ENCODE data around the gene CD44.

Gene CD44

DNA sequence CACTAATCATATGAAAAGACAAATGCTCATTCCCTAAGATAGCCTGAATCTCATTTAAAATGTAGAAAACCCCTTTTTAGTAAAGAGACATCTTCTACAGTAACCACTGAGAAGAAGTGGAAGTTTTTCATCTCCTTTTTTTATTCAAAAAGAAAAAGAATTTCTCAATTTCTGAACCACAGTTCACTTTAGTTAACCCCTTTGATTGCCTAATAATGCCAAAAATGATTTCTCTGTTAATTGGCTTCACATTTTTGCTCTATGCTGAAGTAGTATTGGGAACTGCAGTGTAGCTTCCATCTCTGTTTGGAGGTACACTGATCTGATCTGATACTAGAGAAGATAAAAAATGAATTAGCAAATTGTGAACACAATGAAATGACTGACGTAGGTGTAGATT is 58.3 kb downstream of the CD44 start:
- Histone ChIP-seq H3K27ac (no peak overlapping the region), H3K36me3 (ENCODE audit: insufficient read depth) (no peaks in the 10 kb centered on the region), H2AFZ (ENCODE audit: low read depth) (no peak overlapping the region), H3K4me1 (ENCODE audit: low read depth, poor library complexity, severe bottlenecking) (no peaks in the 10 kb centered on the region), H4K20me1 (ENCODE audit: insufficient read depth) (no peaks in the 10 kb centered on the region), H3K4me2 (no peak overlapping the region), H3K9ac (no peak overlapping the region), H3K4me3 (IDR thresholded peaks at IDR 0.05; ENCODE audit: insufficient read depth, low read depth, low read length) (no peak overlapping the region), H3K27me3 (ENCODE audit: insufficient read depth, low read depth) (no peaks in the 10 kb centered on the region), H3K79me2 (ENCODE audit: insufficient read depth, low read depth) (no peaks in the 10 kb centered on the region)
- no peak for TF ChIP-seq CTCF (conservative IDR thresholded peaks at IDR 0.05; ENCODE audit: low read depth, low read length)

- no peaks in the 10 kb centered on the region for H4K20me1 ChIP-seq (ENCODE audit: insufficient read depth)
- H3K27ac ChIP-seq = no peak overlapping the region
- no peak overlapping the region for H3K4me3 ChIP-seq (IDR thresholded peaks at IDR 0.05; ENCODE audit: insufficient read depth, low read depth, low read length)
- H2AFZ ChIP-seq (ENCODE audit: low read depth) = no peak overlapping the region
- no peaks in the 10 kb centered on the region for H3K4me1 ChIP-seq (ENCODE audit: low read depth, poor library complexity, severe bottlenecking)
- H3K4me2 ChIP-seq = no peak overlapping the region
- no peaks in the 10 kb centered on the region for H3K36me3 ChIP-seq (ENCODE audit: insufficient read depth)
- no peak overlapping the region for H3K9ac ChIP-seq
- TF ChIP-seq CTCF (conservative IDR thresholded peaks at IDR 0.05; ENCODE audit: low read depth, low read length) = no peak
- H3K79me2 ChIP-seq (ENCODE audit: insufficient read depth, low read depth) = no peaks in the 10 kb centered on the region
- H3K27me3 ChIP-seq (ENCODE audit: insufficient read depth, low read depth) = no peaks in the 10 kb centered on the region
Observed at GRCh38 chr11:35200811-35201341, 61.9 kb downstream of the CD44 start.

- Histone ChIP-seq H3K27me3 (ENCODE audit: insufficient read depth, low read depth) (no peaks in the 10 kb centered on the region), H3K9ac (no peak overlapping the region), H3K4me1 (ENCODE audit: low read depth, poor library complexity, severe bottlenecking) (no peaks in the 10 kb centered on the region), H3K27ac (no peak overlapping the region), H4K20me1 (ENCODE audit: insufficient read depth) (no peaks in the 10 kb centered on the region), H2AFZ (ENCODE audit: low read depth) (no peak overlapping the region), H3K79me2 (ENCODE audit: insufficient read depth, low read depth) (no peaks in the 10 kb centered on the region), H3K4me2 (no peak overlapping the region), H3K4me3 (IDR thresholded peaks at IDR 0.05; ENCODE audit: insufficient read depth, low read depth, low read length) (no peak overlapping the region), H3K36me3 (ENCODE audit: insufficient read depth) (no peaks in the 10 kb centered on the region)
- no peak for TF ChIP-seq CTCF (conservative IDR thresholded peaks at IDR 0.05; ENCODE audit: low read depth, low read length)
Observed at GRCh38 chr11:35204614-35205013, 65.6 kb downstream of the CD44 start.

DNA sequence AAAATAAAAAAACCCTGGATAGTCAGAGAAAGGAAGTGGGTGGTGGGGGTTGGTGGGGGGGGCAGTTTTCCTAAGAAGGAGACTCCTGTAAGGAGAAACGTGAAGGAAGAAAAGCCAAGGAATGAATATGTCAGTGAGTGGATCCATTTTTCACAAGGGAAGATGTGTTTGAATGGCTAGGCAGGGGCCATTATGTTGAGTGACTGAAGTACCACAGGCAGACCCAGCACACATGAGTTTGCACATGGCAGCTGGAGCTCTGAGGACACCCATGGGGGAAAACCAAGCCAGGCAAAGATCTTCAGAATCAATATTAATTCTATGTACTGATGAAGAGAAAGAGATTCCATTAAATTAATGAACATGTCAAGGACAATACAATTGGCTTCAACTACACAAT is 67.6 kb downstream of the CD44 start:
- no peaks in the 10 kb centered on the region for H3K4me1 ChIP-seq (ENCODE audit: low read depth, poor library complexity, severe bottlenecking)
- H3K4me3 ChIP-seq (IDR thresholded peaks at IDR 0.05; ENCODE audit: insufficient read depth, low read depth, low read length) = no peak overlapping the region
- no peak overlapping the region for H2AFZ ChIP-seq (ENCODE audit: low read depth)
- no peak overlapping the region for H3K27ac ChIP-seq
- no peak overlapping the region for H3K4me2 ChIP-seq
- H4K20me1 ChIP-seq (ENCODE audit: insufficient read depth) = no peaks in the 10 kb centered on the region
- no peaks in the 10 kb centered on the region for H3K27me3 ChIP-seq (ENCODE audit: insufficient read depth, low read depth)
- H3K79me2 ChIP-seq (ENCODE audit: insufficient read depth, low read depth) = no peaks in the 10 kb centered on the region
- H3K9ac ChIP-seq = no peak overlapping the region
- H3K36me3 ChIP-seq (ENCODE audit: insufficient read depth) = no peaks in the 10 kb centered on the region
- TF ChIP-seq CTCF (conservative IDR thresholded peaks at IDR 0.05; ENCODE audit: low read depth, low read length) = no peak

Data from KMS-11 (cell line).